ENCODE data around the gene MROH2B. TPM values are rescaled to one million over a fixed set of nuclear protein-coding genes. Genes with fewer than 3 reads are reported as not detected.
"Not testable (repeated sequence)": the region's sequence is repeated elsewhere in the genome, so short reads cannot be mapped to it uniquely, and the experiment has no call there.

The MROH2B gene
- total and polyA plus RNA-seq, 2 donors from 2014 or later, result not detected

DNA sequence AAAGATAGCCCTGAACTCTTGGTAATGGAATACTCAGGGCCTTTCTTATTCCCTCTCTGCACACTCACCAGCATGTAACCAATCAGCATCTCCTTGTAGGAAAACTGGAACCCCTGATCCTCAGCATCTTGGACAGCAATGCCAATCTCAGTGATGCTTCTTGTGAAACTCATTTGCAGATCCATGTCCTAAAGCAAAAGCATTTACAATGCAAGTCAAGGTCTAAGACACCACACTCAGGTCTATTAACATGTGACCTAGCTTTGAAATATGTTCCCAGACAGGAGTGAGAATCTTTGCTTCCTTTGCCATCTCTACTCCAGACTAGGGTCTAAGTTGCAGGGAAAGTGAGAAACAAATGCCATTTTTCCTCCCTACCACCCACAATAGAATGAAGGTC lies 38.2 kb downstream of the MROH2B start:
- TF ChIP-seq, protein P1, sequence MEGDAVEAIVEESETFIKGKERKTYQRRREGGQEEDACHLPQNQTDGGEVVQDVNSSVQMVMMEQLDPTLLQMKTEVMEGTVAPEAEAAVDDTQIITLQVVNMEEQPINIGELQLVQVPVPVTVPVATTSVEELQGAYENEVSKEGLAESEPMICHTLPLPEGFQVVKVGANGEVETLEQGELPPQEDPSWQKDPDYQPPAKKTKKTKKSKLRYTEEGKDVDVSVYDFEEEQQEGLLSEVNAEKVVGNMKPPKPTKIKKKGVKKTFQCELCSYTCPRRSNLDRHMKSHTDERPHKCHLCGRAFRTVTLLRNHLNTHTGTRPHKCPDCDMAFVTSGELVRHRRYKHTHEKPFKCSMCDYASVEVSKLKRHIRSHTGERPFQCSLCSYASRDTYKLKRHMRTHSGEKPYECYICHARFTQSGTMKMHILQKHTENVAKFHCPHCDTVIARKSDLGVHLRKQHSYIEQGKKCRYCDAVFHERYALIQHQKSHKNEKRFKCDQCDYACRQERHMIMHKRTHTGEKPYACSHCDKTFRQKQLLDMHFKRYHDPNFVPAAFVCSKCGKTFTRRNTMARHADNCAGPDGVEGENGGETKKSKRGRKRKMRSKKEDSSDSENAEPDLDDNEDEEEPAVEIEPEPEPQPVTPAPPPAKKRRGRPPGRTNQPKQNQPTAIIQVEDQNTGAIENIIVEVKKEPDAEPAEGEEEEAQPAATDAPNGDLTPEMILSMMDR (IDR thresholded peaks at IDR 0.05; ENCODE audit: borderline replicate concordance, extremely low read depth, insufficient read depth), result no peak
- Histone ChIP-seq H3K9me3 (ENCODE audit: control insufficient read depth in 2 of 3, insufficient read depth in 1 of 3, low read length in 3 of 3) (peaks cover 0 to 8% (median 0%) of the 10 kb centered on the region in 3 donors), H3K4me3 (ENCODE audit: low read length in 3 of 3) (no peak overlapping the region), H3K27ac (ENCODE audit: low read depth in 2 of 2, low read length in 2 of 2) (no peak overlapping the region), H3K27me3 (ENCODE audit: control insufficient read depth, insufficient read depth, low read length) (no peaks in the 10 kb centered on the region), H3K9ac (ENCODE audit: low read length in 3 of 3) (no peak overlapping the region), H3K4me1 (ENCODE audit: control insufficient read depth in 2 of 3, insufficient read depth in 2 of 3, low read depth in 1 of 3, low read length in 3 of 3) (no peaks in the 10 kb centered on the region), H3K36me3 (ENCODE audit: control insufficient read depth in 2 of 3, insufficient read depth in 3 of 3, low read length in 3 of 3) (no peaks in the 10 kb centered on the region)
- intact Hi-C loops (cut with DNase I), result no loop called here
- DNase-seq (no peak), FAIRE-seq (no peak)

DNA sequence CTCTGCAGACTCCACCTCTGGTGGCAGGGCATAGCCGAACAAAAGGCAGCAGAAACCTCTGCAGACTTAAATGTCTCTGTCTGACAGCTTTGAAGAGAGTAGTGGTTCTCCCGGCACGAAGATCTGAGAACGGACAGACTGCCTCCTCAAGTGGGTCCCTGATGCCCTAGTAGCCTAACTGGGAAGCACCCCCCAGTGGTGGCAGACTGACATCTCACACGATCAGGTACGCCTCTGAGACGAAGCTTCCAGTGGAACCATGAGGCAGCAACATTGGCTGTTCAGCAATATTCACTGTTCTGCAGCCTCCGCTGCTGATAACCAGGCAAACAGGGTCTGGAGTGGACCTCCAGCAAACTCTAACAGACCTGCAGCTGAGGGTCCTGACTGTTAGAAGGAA lies 48.5 kb downstream of the MROH2B start:
- FAIRE-seq; H3K9ac ChIP-seq (ENCODE audit: low read length in 3 of 3); H3K27ac ChIP-seq (ENCODE audit: low read depth in 2 of 2, low read length in 2 of 2); DNase-seq; H3K4me3 ChIP-seq (ENCODE audit: low read length in 3 of 3); H3K36me3 ChIP-seq (ENCODE audit: control insufficient read depth in 2 of 3, insufficient read depth in 3 of 3, low read length in 3 of 3); H3K27me3 ChIP-seq (ENCODE audit: control insufficient read depth, insufficient read depth, low read length); intact Hi-C loops (cut with DNase I); H3K4me1 ChIP-seq (ENCODE audit: control insufficient read depth in 2 of 3, insufficient read depth in 2 of 3, low read depth in 1 of 3, low read length in 3 of 3); H3K9me3 ChIP-seq (ENCODE audit: control insufficient read depth in 2 of 3, insufficient read depth in 1 of 3, low read length in 3 of 3): not testable (repeated sequence)

DNA sequence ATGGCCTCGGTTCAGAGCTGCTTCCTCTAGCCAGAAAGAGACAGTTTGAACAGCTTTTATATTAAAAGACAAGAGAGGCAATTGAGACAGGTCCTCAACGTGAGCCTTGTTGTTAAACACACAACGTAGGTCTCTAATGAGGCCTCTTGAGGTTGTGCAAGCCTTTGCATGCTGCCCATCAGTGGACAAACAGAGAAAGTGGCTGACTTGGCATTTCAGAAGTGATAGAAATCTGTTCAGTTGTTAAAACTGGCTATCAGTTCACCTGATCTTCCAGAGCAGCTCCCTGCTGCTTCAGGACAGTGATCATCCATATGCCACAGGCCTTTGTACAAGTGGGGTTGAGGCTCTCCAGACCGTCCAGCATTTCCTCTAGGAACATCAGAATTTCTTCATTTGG lies 58.8 kb downstream of the MROH2B start:
- no peak overlapping the region for H3K4me3 ChIP-seq (ENCODE audit: low read length in 3 of 3)
- TF ChIP-seq, protein P1 (IDR thresholded peaks at IDR 0.05; ENCODE audit: borderline replicate concordance, extremely low read depth, insufficient read depth), result no peak
- H3K27ac ChIP-seq (ENCODE audit: low read depth in 2 of 2, low read length in 2 of 2), result no peak overlapping the region
- no peak for DNase-seq
- intact Hi-C loops (cut with DNase I), result no loop called here
- no peaks in the 10 kb centered on the region for H3K9me3 ChIP-seq (ENCODE audit: control insufficient read depth in 2 of 3, insufficient read depth in 1 of 3, low read length in 3 of 3)
- H3K27me3 ChIP-seq (ENCODE audit: control insufficient read depth, insufficient read depth, low read length), result no peaks in the 10 kb centered on the region
- no peaks in the 10 kb centered on the region for H3K4me1 ChIP-seq (ENCODE audit: control insufficient read depth in 2 of 3, insufficient read depth in 2 of 3, low read depth in 1 of 3, low read length in 3 of 3)
- no peaks in the 10 kb centered on the region for H3K36me3 ChIP-seq (ENCODE audit: control insufficient read depth in 2 of 3, insufficient read depth in 3 of 3, low read length in 3 of 3)
- FAIRE-seq, result no peak
- H3K9ac ChIP-seq (ENCODE audit: low read length in 3 of 3), result no peak overlapping the region

DNA sequence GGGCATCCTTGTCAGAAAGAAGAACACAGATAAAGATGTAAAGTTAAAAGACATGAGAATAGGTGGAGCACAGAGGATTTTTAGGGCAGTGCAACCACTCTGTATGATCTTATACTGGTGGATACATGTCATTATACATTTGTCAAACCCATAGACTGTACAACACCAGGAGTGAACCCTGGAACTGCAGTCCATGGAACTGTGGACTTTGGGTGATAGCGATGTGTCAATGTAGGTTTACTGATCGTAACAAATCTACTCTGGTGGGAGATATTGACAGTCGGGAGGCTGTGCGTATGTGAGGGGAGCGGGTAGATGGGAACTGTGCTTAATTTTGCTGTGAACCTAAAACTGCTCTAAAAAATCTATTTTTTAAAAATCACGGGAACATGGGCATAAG lies 60.6 kb downstream of the MROH2B start:
- FAIRE-seq (no peak), DNase-seq (no peak)
- TF ChIP-seq, protein P1 (IDR thresholded peaks at IDR 0.05; ENCODE audit: borderline replicate concordance, extremely low read depth, insufficient read depth), result no peak
- no peak overlapping the region for H3K27ac ChIP-seq (ENCODE audit: low read depth in 2 of 2, low read length in 2 of 2)
- H3K9me3 ChIP-seq (ENCODE audit: control insufficient read depth in 2 of 3, insufficient read depth in 1 of 3, low read length in 3 of 3), result no peaks in the 10 kb centered on the region
- H3K36me3 ChIP-seq (ENCODE audit: control insufficient read depth in 2 of 3, insufficient read depth in 3 of 3, low read length in 3 of 3), result no peaks in the 10 kb centered on the region
- no peak overlapping the region for H3K9ac ChIP-seq (ENCODE audit: low read length in 3 of 3)
- H3K4me1 ChIP-seq (ENCODE audit: control insufficient read depth in 2 of 3, insufficient read depth in 2 of 3, low read depth in 1 of 3, low read length in 3 of 3), result no peaks in the 10 kb centered on the region
- no peak overlapping the region for H3K4me3 ChIP-seq (ENCODE audit: low read length in 3 of 3)
- no peaks in the 10 kb centered on the region for H3K27me3 ChIP-seq (ENCODE audit: control insufficient read depth, insufficient read depth, low read length)
- intact Hi-C loops (cut with DNase I), result no loop called here

Measured in kidney (tissue), 14 donors.